Activated naive CD4-positive, alpha-beta T cell treated with anti-CD3 and anti-CD28 coated beads for 36 hours (primary cell): ENCODE data around the gene ZIC2. TPM values are rescaled to one million over a fixed set of nuclear protein-coding genes. Genes with fewer than 3 reads are reported as not detected.
"Not testable (repeated sequence)": the region's sequence is repeated elsewhere in the genome, so short reads cannot be mapped to it uniquely, and the experiment has no call there.

Source experiments
- CTCF ChIA-PET: fragments of 350-600 bp; sonication (Branson Sonifier 250); formaldehyde crosslinking; loops from one replicate; lab custom pipeline; 2021; ENCODE audit warnings: antibody characterized with exemption; lab: Charles Lee
- DNase-seq: peaks from one replicate; pipeline ENCODE4 v3.0.0-alpha.2; 2020
- H3K27ac Mint-ChIP-seq: one replicate; pipeline ENCODE4 v1.8.0; 2021; ENCODE audit warnings: mild to moderate bottlenecking, mixed read lengths
- H3K27me3 Mint-ChIP-seq: one replicate; pipeline ENCODE4 v1.8.0; 2021; ENCODE audit warnings: low read depth, mixed read lengths
- H3K36me3 Mint-ChIP-seq: one replicate; pipeline ENCODE4 v1.8.0; 2021; ENCODE audit warnings: low read depth, mixed read lengths
- H3K4me1 Mint-ChIP-seq: one replicate; pipeline ENCODE4 v1.8.0; 2021; ENCODE audit warnings: low read depth, mixed read lengths
- H3K4me3 Mint-ChIP-seq: one replicate; pipeline ENCODE4 v1.8.0; 2021; ENCODE audit warnings: mild to moderate bottlenecking, moderate library complexity, mixed read lengths
- H3K9me3 Mint-ChIP-seq: one replicate; pipeline ENCODE4 v1.8.0; 2021; ENCODE audit warnings: mixed read lengths
- intact Hi-C: fragments of 100-400 bp; cut with micrococcal nuclease; formaldehyde crosslinking; loops from one replicate; pipeline ENCODE4 v1.15.1; 2023
- total RNA-seq, 2 experiments: library from RNA; stranded (reverse); gene quantifications; one replicate each; pipeline ENCODE4 v1.2.3, GENCODE V29; 2021

The ZIC2 gene
- total RNA-seq, 2 experiments from 2014 or later: not detected

DNA sequence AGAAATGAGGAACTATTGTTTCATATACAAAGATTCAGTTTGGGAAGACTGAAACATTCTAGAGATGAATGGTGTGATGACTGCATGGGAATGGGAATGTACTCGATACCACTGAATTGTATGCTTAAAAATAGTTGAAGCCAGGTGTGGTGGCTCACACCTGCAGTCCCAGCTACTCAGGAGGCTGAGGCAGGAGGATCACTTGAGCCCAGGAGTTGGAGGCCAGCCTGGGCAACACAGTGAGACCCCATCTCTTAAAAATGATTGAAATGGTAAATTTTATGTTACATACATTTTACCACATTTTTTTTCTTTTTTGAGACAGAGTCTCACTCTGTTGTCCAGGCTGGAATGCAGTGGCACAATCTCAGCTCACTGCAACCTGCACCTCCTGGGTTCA lies 29.9 kb upstream of the ZIC2 start:
- intact Hi-C loops, DNase-seq, H3K36me3 Mint-ChIP-seq, H3K4me3 Mint-ChIP-seq, H3K4me1 Mint-ChIP-seq, H3K27ac Mint-ChIP-seq, H3K9me3 Mint-ChIP-seq: not testable (repeated sequence)
- peaks cover 44% of the 10 kb centered on the region for H3K27me3 Mint-ChIP-seq
- CTCF ChIA-PET: interaction anchor here (0.7 to 1.3 kb wide), 2 partner anchors 25 to 33 kb away, joined by 3 to 4 read pairs; no protein-coding TSS in a partner anchor

DNA sequence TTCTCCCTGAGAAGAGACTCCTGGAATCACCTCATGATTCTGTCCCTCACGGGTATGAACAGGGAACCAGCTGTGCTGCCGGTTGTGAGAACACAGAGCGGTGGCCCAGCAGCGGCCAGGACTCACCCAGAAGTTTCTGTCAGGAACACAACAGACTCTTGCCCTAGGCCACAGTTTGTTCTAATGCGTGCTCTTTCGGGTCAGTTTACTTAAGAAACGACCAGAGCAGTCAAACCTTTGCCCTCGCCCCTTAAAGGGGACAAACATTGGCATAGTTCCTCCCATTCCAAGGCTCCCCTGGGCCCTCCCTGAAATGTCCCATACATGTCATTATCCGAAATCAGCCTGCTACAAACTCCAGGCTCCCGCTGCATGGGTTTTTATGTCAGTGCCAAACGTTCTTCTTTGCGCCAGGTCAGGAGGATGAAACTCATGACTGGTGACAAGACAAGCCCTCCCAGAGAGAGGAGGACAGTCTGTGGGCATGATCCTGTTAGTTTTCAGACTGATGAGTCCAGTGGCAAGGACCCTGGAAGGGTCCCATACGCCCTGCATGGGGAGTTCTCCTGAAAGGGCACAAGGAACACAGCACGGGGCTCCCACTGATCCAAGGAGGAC lies 28.3 kb upstream of the ZIC2 start:
- no peaks in the 10 kb centered on the region for H3K9me3 Mint-ChIP-seq
- DNase-seq: no peak
- H3K4me3 Mint-ChIP-seq: no peak overlapping the region
- H3K27ac Mint-ChIP-seq: no peak overlapping the region
- intact Hi-C loops: no loop called here
- peaks cover 9% of the 10 kb centered on the region for H3K4me1 Mint-ChIP-seq
- H3K36me3 Mint-ChIP-seq: no peaks in the 10 kb centered on the region
- CTCF ChIA-PET: interaction anchor here (1.3 kb wide), 1 partner anchor 35 kb away, joined by 4 read pairs; no protein-coding TSS in a partner anchor
- peaks cover 51% of the 10 kb centered on the region for H3K27me3 Mint-ChIP-seq

DNA sequence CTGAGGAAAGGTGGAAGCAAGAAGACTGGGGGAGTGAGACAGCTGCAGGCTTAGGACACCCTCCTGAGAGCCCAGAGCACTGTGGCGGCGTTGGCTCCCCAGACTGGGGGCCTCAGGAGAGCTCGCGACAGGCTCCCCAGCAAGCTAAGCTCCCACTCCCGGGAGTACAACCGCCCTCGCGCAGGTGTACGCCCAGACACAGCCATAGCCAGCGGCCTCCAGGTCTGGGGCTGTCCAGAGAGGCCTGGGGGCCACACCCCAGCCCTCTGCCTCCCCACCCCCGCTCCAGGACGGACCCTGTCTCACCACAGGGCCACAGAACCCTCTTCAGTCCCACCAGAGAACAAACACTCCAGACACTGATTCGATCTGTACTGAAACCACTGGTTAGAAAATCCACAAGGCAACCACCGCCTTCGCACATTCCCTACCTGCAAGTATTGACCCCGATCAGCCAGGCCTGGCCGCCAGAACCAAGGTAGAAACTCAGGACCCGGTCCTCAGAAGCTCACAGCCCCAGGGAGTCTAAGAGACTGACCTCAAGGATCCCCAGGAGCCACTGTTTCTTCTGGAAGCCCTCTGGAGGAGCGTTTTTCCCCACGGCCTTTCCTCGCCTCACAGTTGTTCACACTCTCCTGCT lies 26.4 kb upstream of the ZIC2 start:
- H3K9me3 Mint-ChIP-seq: no peaks in the 10 kb centered on the region
- intact Hi-C loops: no loop called here
- H3K27ac Mint-ChIP-seq: no peak overlapping the region
- H3K36me3 Mint-ChIP-seq: no peaks in the 10 kb centered on the region
- peaks cover 67% of the 10 kb centered on the region for H3K27me3 Mint-ChIP-seq
- no peak overlapping the region for H3K4me3 Mint-ChIP-seq
- DNase-seq: no peak
- peaks cover 23% of the 10 kb centered on the region for H3K4me1 Mint-ChIP-seq
- CTCF ChIA-PET: no interaction called here

DNA sequence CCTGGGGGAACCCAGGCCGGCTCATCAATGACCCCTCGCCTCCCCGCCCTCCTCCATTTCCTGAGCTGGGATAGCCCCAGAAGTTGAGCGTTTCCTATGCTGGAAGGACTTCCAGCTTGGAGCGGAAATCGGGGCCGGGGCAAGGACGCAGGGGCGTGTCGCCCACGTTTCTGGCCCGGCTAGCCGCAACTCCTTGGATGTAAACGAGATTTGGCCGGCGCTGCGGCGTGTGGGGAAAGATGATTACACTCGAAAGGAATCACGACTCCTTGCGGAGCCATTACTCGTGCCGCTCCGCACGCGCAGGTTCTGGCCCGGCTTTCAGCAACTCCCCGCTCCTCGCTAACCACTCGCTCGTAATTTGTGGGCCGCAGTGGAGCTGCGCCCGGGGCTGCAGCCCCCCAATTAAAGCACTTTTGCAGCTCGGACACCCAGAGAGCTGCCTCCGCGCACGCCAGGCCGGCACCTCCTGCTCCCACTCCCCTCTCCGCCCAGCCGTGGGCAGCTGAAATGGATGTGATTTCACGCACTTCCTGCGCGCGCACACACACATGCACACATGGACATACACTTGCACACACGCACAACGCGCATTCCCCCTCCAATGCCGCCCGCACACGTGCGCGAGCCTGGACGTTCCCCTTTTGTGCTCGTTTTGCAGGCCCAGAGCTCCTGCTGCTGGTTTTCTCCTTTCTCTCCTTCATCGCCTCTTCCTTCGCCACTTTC lies 25.7 kb upstream of the ZIC2 start:
- intact Hi-C loops: loop anchor here (2.0 kb wide), 1 partner anchor 25 kb away; the partner anchor contains the start of gene ZIC2
- CTCF ChIA-PET: no interaction called here
- no peaks in the 10 kb centered on the region for H3K36me3 Mint-ChIP-seq
- peaks cover 70% of the 10 kb centered on the region for H3K27me3 Mint-ChIP-seq
- no peaks in the 10 kb centered on the region for H3K9me3 Mint-ChIP-seq
- no peak overlapping the region for H3K27ac Mint-ChIP-seq
- peaks cover 23% of the 10 kb centered on the region for H3K4me1 Mint-ChIP-seq
- no peak for DNase-seq
- peak overlapping the region; percentile 26 for H3K4me3 Mint-ChIP-seq

DNA sequence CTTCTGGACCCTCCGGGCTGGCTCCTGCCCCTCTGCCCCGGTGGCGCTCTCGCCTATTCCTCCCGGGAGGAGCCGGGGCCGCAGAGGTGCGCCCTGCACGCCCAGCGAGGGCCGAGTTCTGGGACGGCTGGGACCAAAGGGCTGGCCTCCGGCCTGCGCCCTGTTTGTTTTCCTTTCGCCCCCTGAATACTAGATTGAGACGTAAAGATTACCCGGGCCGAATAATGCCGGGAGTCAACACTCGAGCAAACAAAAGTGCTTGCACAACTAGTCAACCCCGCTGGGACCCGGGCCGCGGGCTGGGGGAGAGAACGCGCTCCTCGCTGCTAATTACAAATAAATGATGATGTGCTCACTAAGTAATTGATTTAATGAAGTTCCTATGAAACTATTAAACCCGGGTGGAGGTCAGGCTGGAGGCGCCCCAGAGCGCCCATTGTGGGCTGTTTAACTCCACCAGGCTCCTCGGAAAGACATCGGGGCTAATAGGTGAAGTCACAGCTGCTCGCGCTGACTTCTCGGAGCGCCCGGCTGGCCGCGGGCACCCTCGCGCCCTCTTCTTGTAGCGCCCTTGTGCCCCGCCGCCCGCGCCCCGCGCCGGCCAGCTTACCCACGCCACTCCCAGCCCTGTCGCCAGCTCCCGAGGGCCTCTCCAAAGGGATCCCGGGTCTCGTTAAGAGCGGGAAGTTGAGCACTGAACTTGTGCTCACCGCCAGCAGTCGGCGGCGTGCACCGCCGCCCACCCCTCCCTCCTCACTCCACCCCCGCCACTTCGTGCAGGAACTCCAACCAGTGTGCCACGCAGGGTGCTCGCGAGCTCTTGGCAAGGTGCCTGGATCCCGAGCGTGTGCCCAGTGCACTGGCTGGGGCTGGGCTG lies 24.9 kb upstream of the ZIC2 start:
- Mint-ChIP-seq H3K4me3 (peak overlapping the region; percentile 44), H3K9me3 (no peaks in the 10 kb centered on the region), H3K36me3 (no peaks in the 10 kb centered on the region), H3K27ac (no peak overlapping the region), H3K4me1 (peaks cover 23% of the 10 kb centered on the region), H3K27me3 (peaks cover 71% of the 10 kb centered on the region)
- CTCF ChIA-PET: no interaction called here
- no peak for DNase-seq
- intact Hi-C loops: loop anchor here (2.0 kb wide), 1 partner anchor 24 kb away; the partner anchor contains the start of gene ZIC2

DNA sequence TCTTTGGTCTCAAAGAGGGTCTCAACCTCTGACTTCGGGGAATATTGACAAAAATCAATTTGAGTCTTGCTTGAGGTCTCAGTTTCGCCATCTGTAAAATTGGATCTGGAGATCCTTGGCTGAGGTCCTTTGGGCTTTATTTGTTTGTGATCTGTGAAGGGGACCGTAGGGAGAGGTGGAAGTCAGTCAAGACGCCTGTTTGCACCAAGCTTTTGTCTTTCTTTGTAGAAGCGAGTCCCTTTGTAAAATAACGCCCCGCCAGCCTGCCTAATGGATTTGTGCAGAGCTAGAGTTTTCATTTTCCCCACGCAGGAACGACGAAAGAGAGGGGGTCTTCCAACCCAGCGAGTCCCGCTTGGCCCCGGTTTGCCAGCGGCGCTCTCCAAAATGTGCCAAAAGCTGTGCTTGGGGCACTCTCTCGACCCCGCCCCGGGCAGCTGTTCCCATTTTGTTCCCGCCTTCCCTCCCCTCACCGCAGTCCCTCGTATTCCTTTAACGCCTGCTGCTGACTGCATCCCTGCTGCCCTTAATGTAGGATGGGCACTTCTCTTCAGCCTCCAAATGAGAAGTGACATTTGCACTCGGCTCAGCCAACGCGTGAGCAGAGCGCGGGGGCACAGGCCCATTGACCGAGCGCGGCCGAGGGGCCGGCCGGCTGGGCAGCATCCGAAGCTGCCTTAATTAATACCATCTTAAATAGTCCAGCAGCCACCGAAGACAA lies 23.0 kb upstream of the ZIC2 start:
- Mint-ChIP-seq H3K36me3 (no peaks in the 10 kb centered on the region), H3K27me3 (peaks cover 76% of the 10 kb centered on the region), H3K27ac (no peak overlapping the region), H3K9me3 (no peaks in the 10 kb centered on the region), H3K4me3 (no peak overlapping the region), H3K4me1 (peaks cover 23% of the 10 kb centered on the region)
- CTCF ChIA-PET: interaction anchor here (1.3 kb wide), 1 partner anchor 302 kb away, joined by 5 read pairs; no protein-coding TSS in a partner anchor
- intact Hi-C loops: loop anchor here (1.0 to 2.0 kb wide), 3 partner anchors 9 to 37 kb away; no protein-coding TSS in a partner anchor
- no peak for DNase-seq

DNA sequence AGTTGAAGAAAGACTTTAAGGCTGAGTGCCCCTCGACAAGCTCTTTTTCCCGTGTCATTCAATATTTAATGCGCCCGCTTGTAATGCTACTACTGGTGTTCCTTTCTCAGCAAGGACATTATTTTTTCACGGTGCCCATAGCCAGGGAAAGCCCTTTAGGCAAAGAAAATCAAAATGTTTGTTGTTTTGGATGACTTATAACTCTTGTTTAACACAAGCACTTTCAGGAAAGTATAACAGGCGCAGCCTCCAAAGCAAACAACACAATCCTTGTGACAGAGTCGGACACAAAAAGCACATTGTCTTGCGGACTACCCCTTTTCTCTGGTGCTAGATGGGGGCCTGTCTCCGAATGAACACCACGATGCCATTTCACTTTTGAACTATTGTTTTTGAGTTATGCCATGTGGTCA lies 22.5 kb upstream of the ZIC2 start:
- CTCF ChIA-PET: interaction anchor here (1.0 to 1.3 kb wide), 2 partner anchors 58 to 302 kb away, joined by 3 to 5 read pairs; no protein-coding TSS in a partner anchor
- Mint-ChIP-seq H3K9me3 (no peaks in the 10 kb centered on the region), H3K4me1 (peaks cover 23% of the 10 kb centered on the region), H3K36me3 (no peaks in the 10 kb centered on the region), H3K4me3 (no peak overlapping the region), H3K27ac (no peak overlapping the region), H3K27me3 (peaks cover 78% of the 10 kb centered on the region)
- intact Hi-C loops: loop anchor here (1.0 to 2.0 kb wide), 3 partner anchors 8 to 36 kb away; no protein-coding TSS in a partner anchor
- no peak for DNase-seq

DNA sequence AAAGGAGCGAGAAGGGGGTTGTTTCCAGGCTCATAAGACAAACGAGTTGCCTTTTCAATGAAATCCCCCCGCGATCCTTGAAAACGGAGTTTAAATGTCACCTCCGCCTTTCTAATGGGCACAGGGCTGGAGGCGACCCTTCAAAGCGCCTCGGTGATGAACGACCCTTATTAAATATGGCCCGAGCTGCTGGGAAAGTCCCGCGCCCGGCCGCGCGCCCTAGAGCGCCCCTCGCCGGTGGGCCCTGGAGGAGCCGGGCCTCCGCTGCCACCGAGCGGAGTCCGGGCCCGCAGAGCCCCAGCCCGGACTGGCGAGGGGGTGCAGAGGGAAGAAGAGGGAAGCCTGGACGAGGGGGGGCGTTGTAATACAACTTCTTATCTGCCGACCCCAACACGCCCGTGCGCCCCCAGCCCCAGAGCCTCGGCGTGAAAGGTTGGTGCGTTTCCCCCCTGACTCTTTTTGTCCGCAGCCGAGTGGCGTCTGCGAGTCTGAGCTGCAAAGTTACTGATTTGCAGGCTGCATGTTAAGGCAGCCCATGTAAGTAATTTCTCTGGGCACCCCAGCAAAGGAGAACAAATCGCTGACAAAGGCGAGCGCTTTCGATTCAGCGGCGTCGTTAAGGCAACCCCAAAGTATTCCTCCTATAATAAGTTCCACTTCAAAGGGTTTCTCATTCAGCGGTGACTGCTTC lies 21.9 kb upstream of the ZIC2 start:
- no peak overlapping the region for H3K27ac Mint-ChIP-seq
- H3K27me3 Mint-ChIP-seq: peaks cover 79% of the 10 kb centered on the region
- intact Hi-C loops: loop anchor here (1.0 to 10.0 kb wide), 4 partner anchors 8 to 515 kb away; no protein-coding TSS in a partner anchor
- no peaks in the 10 kb centered on the region for H3K9me3 Mint-ChIP-seq
- H3K36me3 Mint-ChIP-seq: no peaks in the 10 kb centered on the region
- no peak overlapping the region for H3K4me3 Mint-ChIP-seq
- CTCF ChIA-PET: interaction anchor here (1.0 kb wide), 1 partner anchor 59 kb away, joined by 3 read pairs; no protein-coding TSS in a partner anchor
- DNase-seq: no peak
- peaks cover 23% of the 10 kb centered on the region for H3K4me1 Mint-ChIP-seq

DNA sequence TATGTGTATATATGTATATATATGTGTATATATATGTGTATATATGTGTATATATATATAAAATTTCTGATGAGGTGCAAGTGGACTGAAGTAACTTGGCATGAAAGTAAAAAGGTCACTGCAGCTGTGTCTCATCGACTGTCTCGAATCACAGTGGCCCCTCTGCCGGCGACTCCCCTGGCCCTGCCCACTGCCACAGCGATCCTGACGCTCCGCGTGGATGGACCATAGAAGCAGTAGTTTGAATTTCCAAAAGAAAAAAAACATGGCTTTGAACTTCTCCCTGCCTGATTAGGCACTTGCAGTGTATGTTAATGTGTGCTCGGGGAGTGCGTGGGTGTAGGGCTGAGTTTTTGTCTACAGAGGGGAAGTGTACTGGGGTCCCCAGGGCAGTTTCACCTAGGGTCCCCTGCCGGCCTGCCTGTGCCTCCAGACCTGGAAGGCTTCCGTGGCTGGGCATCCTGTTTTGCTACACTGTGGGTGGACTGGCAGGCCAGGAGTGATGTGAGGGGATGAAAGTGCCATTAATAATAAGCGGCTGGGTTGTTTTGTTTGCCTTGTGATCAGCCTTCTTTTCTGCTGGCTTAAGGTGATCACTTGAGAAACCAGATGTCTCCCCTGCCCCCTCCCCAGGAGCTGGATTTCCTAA lies 20.8 kb upstream of the ZIC2 start:
- intact Hi-C loops: loop anchor here (10.0 kb wide), 1 partner anchor 516 kb away; no protein-coding TSS in a partner anchor
- CTCF ChIA-PET: no interaction called here
- H3K4me3 Mint-ChIP-seq: no peak overlapping the region
- no peak overlapping the region for H3K27ac Mint-ChIP-seq
- peaks cover 74% of the 10 kb centered on the region for H3K27me3 Mint-ChIP-seq
- DNase-seq: no peak
- H3K4me1 Mint-ChIP-seq: peaks cover 23% of the 10 kb centered on the region
- no peaks in the 10 kb centered on the region for H3K9me3 Mint-ChIP-seq
- H3K36me3 Mint-ChIP-seq: no peaks in the 10 kb centered on the region

DNA sequence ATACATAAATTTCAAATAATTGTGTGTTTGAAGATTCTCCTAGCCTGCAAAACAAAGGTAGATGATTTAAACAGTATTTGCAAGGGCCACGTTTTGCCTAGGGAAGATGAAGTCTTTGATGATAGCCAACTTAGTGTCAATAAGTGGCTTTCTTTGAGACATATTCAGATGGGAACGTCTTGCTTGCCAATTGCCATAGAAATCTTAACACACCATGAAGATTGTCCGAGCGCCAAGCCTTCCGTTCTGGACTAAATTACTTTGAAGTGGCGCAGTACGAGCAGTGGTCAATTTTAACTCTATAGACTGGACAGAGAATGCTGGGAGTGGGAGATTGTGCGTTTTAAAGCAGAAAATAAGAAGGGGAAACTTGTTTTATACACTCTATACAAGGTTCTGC lies 19.9 kb upstream of the ZIC2 start:
- H3K27me3 Mint-ChIP-seq: peaks cover 74% of the 10 kb centered on the region
- no peaks in the 10 kb centered on the region for H3K9me3 Mint-ChIP-seq
- intact Hi-C loops: loop anchor here (10.0 kb wide), 1 partner anchor 517 kb away; no protein-coding TSS in a partner anchor
- CTCF ChIA-PET: no interaction called here
- H3K4me1 Mint-ChIP-seq: peaks cover 17% of the 10 kb centered on the region
- H3K36me3 Mint-ChIP-seq: no peaks in the 10 kb centered on the region
- H3K27ac Mint-ChIP-seq: no peak overlapping the region
- DNase-seq: no peak
- no peak overlapping the region for H3K4me3 Mint-ChIP-seq
